OCI-LY1 (cell line): ENCODE measurements around the gene MFAP4.

ENCODE experiments used
- H2AFZ ChIP-seq: fragments of 200-600 bp; sonication (generic), shearing (Covaris generic); 2 replicates; pipeline ENCODE4 v1.6.0; 2014; ENCODE audit warnings: antibody characterized with exemption, mild to moderate bottlenecking, low read length
- H3F3A ChIP-seq: fragments of 200-600 bp; sonication (generic), shearing (Covaris generic); 2 replicates; pipeline ENCODE4 v1.6.0; 2014; ENCODE audit warnings: mild to moderate bottlenecking, antibody characterized with exemption, low read length, moderate library complexity; ENCODE audit not compliant: insufficient read depth
- H3K27ac ChIP-seq: fragments of 200-600 bp; sonication (generic); 2 replicates; pipeline ENCODE4 v1.5.1; 2014; ENCODE audit warnings: low read length, mixed run types, mild to moderate bottlenecking, low read depth; ENCODE audit not compliant: poor library complexity, severe bottlenecking
- H3K27me3 ChIP-seq: fragments of 200-600 bp; sonication (generic); 2 replicates; pipeline ENCODE4 v1.6.0; 2014; ENCODE audit warnings: antibody characterized with exemption, mild to moderate bottlenecking, low read length, moderate library complexity; ENCODE audit not compliant: insufficient read depth
- H3K36me3 ChIP-seq: fragments of 200-600 bp; sonication (generic); 2 replicates; pipeline ENCODE4 v1.6.1; 2014; ENCODE audit warnings: mild to moderate bottlenecking, antibody characterized with exemption, low read length, moderate library complexity, mixed read lengths; ENCODE audit not compliant: insufficient read depth
- H3K4me1 ChIP-seq: fragments of 200-600 bp; sonication (generic); 2 replicates; pipeline ENCODE4 v1.5.1; 2014; ENCODE audit warnings: mild to moderate bottlenecking, low read length, moderate library complexity; ENCODE audit not compliant: insufficient read depth, severe bottlenecking
- H3K4me2 ChIP-seq: fragments of 200-600 bp; sonication (generic), shearing (Covaris generic); 2 replicates; pipeline ENCODE4 v1.6.1; 2014; ENCODE audit warnings: low read length
- H3K4me3 ChIP-seq: fragments of 200-600 bp; sonication (generic); 2 replicates; pipeline ENCODE4 v1.5.1; 2014; ENCODE audit warnings: low read length, low read depth, mild to moderate bottlenecking, mixed read lengths; ENCODE audit not compliant: poor library complexity, severe bottlenecking
- H3K79me2 ChIP-seq: fragments of 200-600 bp; shearing (Covaris generic); 2 replicates; pipeline ENCODE4 v1.6.1; 2016; ENCODE audit warnings: mixed run types, low read length, mixed read lengths; ENCODE audit not compliant: insufficient read depth
- H3K9ac ChIP-seq: fragments of 200-600 bp; sonication (generic), shearing (Covaris generic); 2 replicates; pipeline ENCODE4 v1.6.1; 2014; ENCODE audit warnings: mild to moderate bottlenecking, low read length, mixed read lengths
- H3K9me2 ChIP-seq: fragments of 200-600 bp; sonication (generic), shearing (Covaris generic); 2 replicates; pipeline ENCODE4 v1.6.1; 2014; ENCODE audit warnings: low read depth, mild to moderate bottlenecking, low read length, mixed read lengths
- H3K9me3 ChIP-seq: fragments of 200-600 bp; shearing (Covaris generic); 2 replicates; pipeline ENCODE4 v1.6.1; 2014; ENCODE audit warnings: low read length, mixed read lengths
- H4K20me1 ChIP-seq: fragments of 200-600 bp; sonication (generic), shearing (Covaris generic); 2 replicates; pipeline ENCODE4 v1.6.0; 2016; ENCODE audit warnings: mild to moderate bottlenecking, low read length; ENCODE audit not compliant: insufficient read depth
- CTCF ChIP-seq: fragments of 200-600 bp; sonication (generic), shearing (Covaris generic); IDR thresholded peaks from 2 replicates; pipeline ENCODE4 v1.5.1; 2017; ENCODE audit warnings: mild to moderate bottlenecking, antibody characterized with exemption, low read length, moderate library complexity, mixed read lengths
- EZH2 ChIP-seq: fragments of 200-600 bp; sonication (generic), shearing (Covaris generic); IDR thresholded peaks from 2 replicates; pipeline ENCODE4 v1.8.0; 2017; ENCODE audit warnings: borderline replicate concordance, mixed run types, mild to moderate bottlenecking, antibody characterized with exemption, low read length, moderate library complexity, mixed read lengths

MFAP4 gene

GRCh38 chr17:19344311-19345066 lies 42.5 kb downstream of the MFAP4 start:
- Histone ChIP-seq H4K20me1 (no peaks in the 10 kb centered on the region), H3K9me3 (no peaks in the 10 kb centered on the region), H3K27me3 (no peaks in the 10 kb centered on the region), H3K4me3 (no peak overlapping the region), H3F3A (no peaks in the 10 kb centered on the region), H3K4me2 (no peak overlapping the region), H3K36me3 (no peaks in the 10 kb centered on the region), H2AFZ (no peak overlapping the region), H3K9ac (no peak overlapping the region), H3K79me2 (no peaks in the 10 kb centered on the region), H3K27ac (no peak overlapping the region), H3K4me1 (peaks cover 9% of the 10 kb centered on the region), H3K9me2 (no peaks in the 10 kb centered on the region)
- no peak for TF ChIP-seq CTCF
- no peak for TF ChIP-seq EZH2

DNA sequence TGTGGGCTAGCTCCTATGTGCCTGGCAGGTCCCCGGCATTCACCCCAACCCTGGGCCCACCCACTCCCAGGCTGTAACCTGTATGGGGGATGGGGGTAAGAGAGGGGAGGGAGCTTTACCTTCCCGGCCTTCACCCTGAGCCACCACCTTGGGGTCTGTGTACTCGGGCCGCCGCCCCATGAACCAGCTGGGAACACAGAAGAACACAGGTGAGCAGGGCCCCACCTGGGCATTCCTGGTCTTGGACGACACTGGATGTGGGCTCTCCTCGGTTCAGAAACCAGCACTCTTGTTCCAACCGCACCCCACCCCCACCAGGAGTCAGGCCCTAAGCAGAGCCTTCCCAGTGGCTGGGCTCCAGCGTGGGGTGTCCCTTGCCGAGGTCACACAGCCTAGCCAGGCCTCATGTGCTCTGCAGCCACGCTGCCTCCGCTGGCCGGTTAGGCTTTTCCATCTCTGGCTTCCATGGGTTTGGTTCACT lies 43.3 kb downstream of the MFAP4 start:
- Histone ChIP-seq H3K27me3 (no peaks in the 10 kb centered on the region), H3K9me3 (no peaks in the 10 kb centered on the region), H3F3A (no peaks in the 10 kb centered on the region), H3K4me1 (peaks cover 9% of the 10 kb centered on the region), H3K9me2 (no peaks in the 10 kb centered on the region), H2AFZ (no peak overlapping the region), H3K27ac (no peak overlapping the region), H3K36me3 (no peaks in the 10 kb centered on the region), H3K79me2 (no peaks in the 10 kb centered on the region), H3K9ac (no peak overlapping the region), H3K4me3 (no peak overlapping the region), H4K20me1 (no peaks in the 10 kb centered on the region), H3K4me2 (no peak overlapping the region)
- TF ChIP-seq CTCF (no peak), EZH2 (no peak)

GRCh38 chr17:19343256-19343630 lies 43.7 kb downstream of the MFAP4 start:
- H3F3A ChIP-seq: no peaks in the 10 kb centered on the region
- no peak overlapping the region for H3K9ac ChIP-seq
- no peaks in the 10 kb centered on the region for H3K9me2 ChIP-seq
- no peak for TF ChIP-seq CTCF
- TF ChIP-seq EZH2: no peak
- H3K79me2 ChIP-seq: no peaks in the 10 kb centered on the region
- H3K4me3 ChIP-seq: no peak overlapping the region
- no peak overlapping the region for H3K4me2 ChIP-seq
- H3K27me3 ChIP-seq: no peaks in the 10 kb centered on the region
- no peaks in the 10 kb centered on the region for H4K20me1 ChIP-seq
- peaks cover 9% of the 10 kb centered on the region for H3K4me1 ChIP-seq
- no peak overlapping the region for H3K27ac ChIP-seq
- H3K36me3 ChIP-seq: no peaks in the 10 kb centered on the region
- H2AFZ ChIP-seq: no peak overlapping the region
- no peaks in the 10 kb centered on the region for H3K9me3 ChIP-seq
